Transverse colon (tissue), 4 donors: ENCODE measurements around the gene MED15. TPM values are rescaled to one million over a fixed set of nuclear protein-coding genes. Genes with fewer than 3 reads are reported as not detected.
"Not testable (repeated sequence)": the region's sequence is repeated elsewhere in the genome, so short reads cannot be mapped to it uniquely, and the experiment has no call there.

Experiments
- DNase-seq: peaks from one replicate; pipeline ENCODE4 v3.0.0-alpha.2; 2019
- H3K27ac ChIP-seq, 4 donors: fragments of 200-600 bp; sonication (generic); 2 replicates each; pipeline ENCODE4 v1.5.1; 2016 to 2018; ENCODE audit warnings: inconsistent platforms in 4 of 4
- H3K27me3 ChIP-seq: fragments of 200-600 bp; sonication (generic); 2 replicates; pipeline ENCODE4 v1.5.1; 2017; ENCODE audit warnings: inconsistent platforms
- H3K36me3 ChIP-seq, 4 donors: fragments of 200-600 bp; sonication (generic); 2 replicates each; pipeline ENCODE4 v1.5.1; 2017 to 2019; ENCODE audit warnings: inconsistent platforms in 4 of 4
- H3K4me1 ChIP-seq, 4 donors: fragments of 200-600 bp; sonication (generic); 2 replicates each; pipeline ENCODE4 v1.5.1; 2017 to 2020; ENCODE audit warnings: inconsistent platforms in 4 of 4
- H3K4me3 ChIP-seq, 4 donors: fragments of 200-600 bp; sonication (generic); 1 replicate in 1 of 4; 2 replicates in 3 of 4; pipeline versions ENCODE4 v1.5.1 to v1.6.1; 2017 to 2019; ENCODE audit warnings: inconsistent platforms in 4 of 4
- H3K9me3 ChIP-seq, 2 donors: fragments of 200-600 bp; sonication (generic); 2 replicates each; pipeline ENCODE4 v1.5.1; 2017 to 2019; ENCODE audit warnings: inconsistent platforms in 2 of 2
- EP300 ChIP-seq: sonication (generic); formaldehyde crosslinking; IDR thresholded peaks from one replicate; pipeline ENCODE4 v1.6.1; 2017; ENCODE audit warnings: antibody characterized with exemption, low read depth
- POLR2A ChIP-seq: fragments of 450-650 bp; IDR thresholded peaks from one replicate; pipeline ENCODE4 v1.6.1; 2016; ENCODE audit warnings: antibody characterized with exemption, mild to moderate bottlenecking, moderate library complexity
- POLR2AphosphoS5 ChIP-seq, 3 donors: sonication (generic); formaldehyde crosslinking; IDR thresholded peaks; one replicate each; pipeline ENCODE4 v1.6.1; 2016; ENCODE audit warnings: antibody characterized with exemption in 3 of 3
- WGBS, 2 donors: methylation state at CpG; one replicate each; pipeline ENCODE4 v1.1.5; 2018; ENCODE audit warnings: low coverage in 1 of 2; 5-methylcytosine and 5-hydroxymethylcytosine counted together
- in situ Hi-C, 4 donors: fragments of 200-750 bp; cut with MboI; loops; one replicate each; pipeline versions ENCODE4 v1.15.0 to v1.15.1; 2017; ENCODE audit warnings: low sequenced_read_pairs in 3 of 4, low pct_ligation_motif_present in 1 of 4, low pct_unique_long_range_greater_than_20kb in 1 of 4
- intact Hi-C: fragments of 100-400 bp; cut with DNase I; formaldehyde crosslinking; loops from one replicate; pipeline ENCODE4 v1.15.1; 2023; ENCODE audit warnings: low total_unique reads
- total RNA-seq, 4 donors: library from RNA; depleted of rRNA; stranded (reverse); fragments of >200 nt; gene quantifications; one replicate each; pipeline ENCODE4 v1.1.0, GENCODE V29; 2016
- TF ChIP-seq, protein P1 (sequence below), 5 experiments: fragments of 200-600 bp in 3 of 5; fragments of 450-650 bp in 2 of 5; sonication (generic) in 3 of 5; IDR thresholded peaks; 1 replicate in 2 of 5; 2 replicates in 3 of 5; pipeline ENCODE4 v1.5.1; 2016 to 2017; ENCODE audit warnings: antibody characterized with exemption in 5 of 5, inconsistent platforms in 3 of 5, mild to moderate bottlenecking in 2 of 5, moderate library complexity in 1 of 5

Gene MED15
- total RNA-seq, 4 donors from 2014 or later = 70.3 to 211 (median 116) TPM

DNA sequence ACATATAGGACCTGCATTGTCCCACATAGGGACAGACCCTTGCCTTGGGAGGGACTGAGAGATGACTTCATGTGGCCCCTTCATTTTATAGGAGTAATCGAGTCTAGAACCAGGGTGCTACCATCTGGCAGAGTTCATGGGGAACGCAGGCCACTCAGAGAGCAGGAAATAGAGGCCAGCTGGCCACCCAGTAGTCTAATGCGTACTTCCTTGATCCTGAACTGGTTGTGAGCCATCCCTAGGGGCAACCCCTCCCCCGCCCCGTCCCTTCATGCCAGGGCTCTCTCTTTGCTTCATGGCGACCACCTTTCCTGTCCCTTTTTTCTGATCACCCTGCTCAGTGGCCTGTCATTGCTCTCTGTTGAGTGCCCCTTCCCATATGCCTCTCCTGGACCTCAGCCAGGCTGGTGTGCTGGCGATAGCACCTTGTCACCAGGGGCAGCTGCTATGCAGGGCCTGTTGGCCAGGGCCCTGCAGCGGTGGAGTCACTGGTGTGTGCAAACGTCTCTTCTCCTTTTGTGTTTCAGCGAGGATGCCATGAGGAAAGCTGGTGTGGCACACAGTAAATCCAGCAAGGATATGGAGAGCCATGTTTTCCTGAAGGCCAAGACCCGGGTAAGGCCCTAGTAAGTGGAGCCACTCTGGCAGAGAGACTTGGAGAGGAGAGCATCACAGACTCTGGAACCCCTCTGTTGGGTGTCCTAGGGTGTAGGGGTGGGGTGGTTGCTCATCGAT is 29.3 kb downstream of the MED15 start:
- no peak for TF ChIP-seq POLR2A
- TF ChIP-seq, protein P1, sequence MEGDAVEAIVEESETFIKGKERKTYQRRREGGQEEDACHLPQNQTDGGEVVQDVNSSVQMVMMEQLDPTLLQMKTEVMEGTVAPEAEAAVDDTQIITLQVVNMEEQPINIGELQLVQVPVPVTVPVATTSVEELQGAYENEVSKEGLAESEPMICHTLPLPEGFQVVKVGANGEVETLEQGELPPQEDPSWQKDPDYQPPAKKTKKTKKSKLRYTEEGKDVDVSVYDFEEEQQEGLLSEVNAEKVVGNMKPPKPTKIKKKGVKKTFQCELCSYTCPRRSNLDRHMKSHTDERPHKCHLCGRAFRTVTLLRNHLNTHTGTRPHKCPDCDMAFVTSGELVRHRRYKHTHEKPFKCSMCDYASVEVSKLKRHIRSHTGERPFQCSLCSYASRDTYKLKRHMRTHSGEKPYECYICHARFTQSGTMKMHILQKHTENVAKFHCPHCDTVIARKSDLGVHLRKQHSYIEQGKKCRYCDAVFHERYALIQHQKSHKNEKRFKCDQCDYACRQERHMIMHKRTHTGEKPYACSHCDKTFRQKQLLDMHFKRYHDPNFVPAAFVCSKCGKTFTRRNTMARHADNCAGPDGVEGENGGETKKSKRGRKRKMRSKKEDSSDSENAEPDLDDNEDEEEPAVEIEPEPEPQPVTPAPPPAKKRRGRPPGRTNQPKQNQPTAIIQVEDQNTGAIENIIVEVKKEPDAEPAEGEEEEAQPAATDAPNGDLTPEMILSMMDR (IDR thresholded peaks at IDR 0.05) = no peak
- TF ChIP-seq EP300 = no peak
- no peak for TF ChIP-seq POLR2AphosphoS5 (IDR thresholded peaks at IDR 0.05)
- no peaks in the 10 kb centered on the region for H3K9me3 ChIP-seq
- peaks cover 14 to 36% (median 18%) of the 10 kb centered on the region in 4 donors for H3K4me1 ChIP-seq
- in situ Hi-C loops = no loop called here
- no peak for DNase-seq
- no peak overlapping the region for H3K4me3 ChIP-seq
- no peak overlapping the region for H3K27ac ChIP-seq
- intact Hi-C loops = no loop called here
- H3K27me3 ChIP-seq = no peaks in the 10 kb centered on the region
- 83 to 100% methylated on average over 1 to 12 of the region's 12 CpGs for WGBS, 2 donors
- H3K36me3 ChIP-seq = peaks cover 0 to 15% (median 0%) of the 10 kb centered on the region in 4 donors

DNA sequence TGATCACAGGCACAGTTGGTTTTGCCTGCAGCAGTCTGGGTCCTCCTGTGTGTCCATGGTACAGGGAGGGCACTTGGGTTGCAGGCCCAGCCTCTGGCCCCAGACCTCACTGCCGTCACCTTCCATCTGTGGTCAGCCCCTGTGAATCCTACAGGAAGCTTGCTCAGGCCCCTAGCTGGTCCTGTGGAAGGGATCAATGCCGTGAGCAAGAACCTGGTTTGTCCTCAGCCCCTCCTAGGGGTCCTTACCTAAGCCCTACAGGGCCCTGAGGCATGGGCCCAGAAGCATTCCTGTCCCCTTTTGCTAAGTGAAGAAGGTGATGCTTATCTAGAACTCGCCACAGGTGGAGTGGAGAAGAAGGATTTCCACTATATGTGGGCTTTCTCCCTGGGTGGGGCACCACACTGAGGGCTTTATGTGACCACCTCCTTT is 29.9 kb downstream of the MED15 start:
- 93% methylated on average over 3 of the region's 3 CpGs; no CpG with 5 or more reads in 1 of the 2 donors for WGBS, 2 donors
- intact Hi-C loops = no loop called here
- peaks cover 8 to 30% (median 12%) of the 10 kb centered on the region in 4 donors for H3K4me1 ChIP-seq
- H3K9me3 ChIP-seq = no peaks in the 10 kb centered on the region
- H3K27me3 ChIP-seq = no peaks in the 10 kb centered on the region
- H3K36me3 ChIP-seq = peaks cover 0 to 19% (median 0%) of the 10 kb centered on the region in 4 donors
- in situ Hi-C loops = no loop called here
- no peak for DNase-seq
- no peak overlapping the region for H3K4me3 ChIP-seq
- no peak overlapping the region for H3K27ac ChIP-seq
- TF ChIP-seq POLR2AphosphoS5 (IDR thresholded peaks at IDR 0.05) = no peak
- no peak for TF ChIP-seq POLR2A
- TF ChIP-seq, protein P1 (IDR thresholded peaks at IDR 0.05) = no peak
- TF ChIP-seq EP300 = no peak

DNA sequence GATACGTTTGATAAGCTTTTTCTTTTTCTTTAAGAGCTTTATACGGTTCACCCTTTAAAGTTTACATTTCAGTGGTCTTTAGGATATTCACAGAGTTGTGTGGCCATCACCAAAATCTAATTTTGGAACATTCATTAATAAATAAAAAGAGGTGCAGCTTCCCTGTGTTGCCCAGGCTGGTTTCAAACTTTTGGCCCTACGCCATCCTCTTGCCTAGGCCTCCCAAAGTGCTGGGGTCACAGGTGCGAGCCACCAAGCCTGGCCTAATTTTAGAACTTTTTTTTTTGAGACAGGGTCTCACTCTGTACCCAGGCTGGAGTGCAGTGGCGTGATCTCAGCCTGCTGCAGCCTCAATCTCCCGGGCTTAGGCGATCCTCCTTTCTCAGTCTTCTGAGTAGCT is 30.6 kb downstream of the MED15 start:
- Histone ChIP-seq H3K27ac (no peak overlapping the region), H3K4me1 (peaks cover 2 to 24% (median 6%) of the 10 kb centered on the region in 4 donors), H3K27me3 (no peaks in the 10 kb centered on the region), H3K4me3 (no peak overlapping the region), H3K36me3 (peaks cover 0 to 19% (median 0%) of the 10 kb centered on the region in 4 donors), H3K9me3 (no peaks in the 10 kb centered on the region)
- TF ChIP-seq POLR2A (no peak), EP300 (no peak), POLR2AphosphoS5 (IDR thresholded peaks at IDR 0.05) (no peak)
- TF ChIP-seq, protein P1 (IDR thresholded peaks at IDR 0.05) = no peak
- WGBS, 2 donors = 85 to 96% methylated on average over 2 to 7 of the region's 7 CpGs
- no peak for DNase-seq
- in situ Hi-C loops = no loop called here
- intact Hi-C loops = no loop called here

DNA sequence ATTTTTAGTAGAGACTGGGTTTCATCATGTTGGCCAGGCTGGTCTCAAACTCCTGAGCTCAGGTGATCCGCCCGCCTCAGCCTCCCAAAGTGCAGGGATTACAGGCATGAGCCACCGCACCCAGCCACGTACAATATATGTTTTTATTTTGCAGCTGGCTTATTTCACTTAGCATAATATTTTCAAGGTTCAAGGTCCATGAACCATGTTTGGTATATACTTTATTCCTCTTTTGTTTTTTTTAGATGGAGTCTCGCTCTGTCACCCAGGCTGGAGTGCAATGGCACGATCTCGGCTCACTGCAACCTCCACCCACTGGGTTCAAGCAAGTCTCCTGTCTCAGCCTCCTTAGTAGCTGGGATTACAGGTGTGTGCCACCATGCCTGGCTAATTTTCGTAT is 31.5 kb downstream of the MED15 start:
- H3K27ac ChIP-seq, intact Hi-C loops, DNase-seq, H3K4me3 ChIP-seq, H3K27me3 ChIP-seq, in situ Hi-C loops, H3K9me3 ChIP-seq: not testable (repeated sequence)
- Histone ChIP-seq H3K4me1 (peaks cover 0 to 15% (median under 1%) of the 10 kb centered on the region in 4 donors), H3K36me3 (peaks cover 0 to 20% (median 0%) of the 10 kb centered on the region in 4 donors)
- 90 to 97% methylated on average over 5 to 8 of the region's 8 CpGs for WGBS, 2 donors
